ENCODE measurements around the gene CLDN19. TPM values are rescaled to one million over a fixed set of nuclear protein-coding genes. Genes with fewer than 3 reads are reported as not detected.

Gene CLDN19
- total and polyA plus RNA-seq, 12 donors: 0.06 TPM; not detected in 11

DNA sequence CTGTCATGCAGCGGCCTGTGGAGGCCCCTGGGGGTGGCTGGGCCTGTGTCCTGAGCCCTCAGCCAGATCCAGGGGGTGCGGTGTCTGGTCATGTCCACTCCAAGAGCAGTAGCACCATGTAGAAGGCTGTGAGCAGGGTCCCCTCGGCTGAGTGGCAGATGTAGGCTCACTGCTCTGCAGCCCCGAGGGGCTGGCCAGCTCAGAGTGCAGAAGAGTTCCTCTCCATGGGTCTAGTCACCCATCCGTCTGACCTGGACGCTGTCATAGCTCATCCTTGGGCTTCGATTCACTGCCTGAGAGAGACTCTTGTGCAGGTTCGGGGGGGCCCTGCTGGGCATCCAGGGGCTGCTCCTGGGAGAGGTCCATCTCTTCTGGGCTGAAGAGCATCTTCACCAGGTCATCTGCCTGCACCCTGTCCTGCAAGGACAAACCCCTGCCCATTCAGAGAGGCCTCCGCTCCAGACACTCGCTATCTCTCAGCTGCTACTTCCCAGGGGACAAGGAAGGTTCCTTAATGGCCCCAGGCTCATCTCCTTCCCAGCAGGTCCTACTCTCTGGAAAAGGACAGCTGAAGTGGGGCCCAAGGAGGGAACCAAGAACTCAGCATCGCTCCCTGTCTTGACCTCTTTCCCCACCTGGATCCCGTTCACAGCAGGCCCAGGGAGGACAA, 6.5 kb upstream of the CLDN19 start:
- peak in 1 of 8 donors; percentile 6 for ATAC-seq
- 93 to 96% methylated on average over 12 of the region's 12 CpGs for WGBS, 2 donors
- peaks cover 0 to 54% (median 22%) of the 10 kb centered on the region in 9 donors for H3K36me3 ChIP-seq

DNA sequence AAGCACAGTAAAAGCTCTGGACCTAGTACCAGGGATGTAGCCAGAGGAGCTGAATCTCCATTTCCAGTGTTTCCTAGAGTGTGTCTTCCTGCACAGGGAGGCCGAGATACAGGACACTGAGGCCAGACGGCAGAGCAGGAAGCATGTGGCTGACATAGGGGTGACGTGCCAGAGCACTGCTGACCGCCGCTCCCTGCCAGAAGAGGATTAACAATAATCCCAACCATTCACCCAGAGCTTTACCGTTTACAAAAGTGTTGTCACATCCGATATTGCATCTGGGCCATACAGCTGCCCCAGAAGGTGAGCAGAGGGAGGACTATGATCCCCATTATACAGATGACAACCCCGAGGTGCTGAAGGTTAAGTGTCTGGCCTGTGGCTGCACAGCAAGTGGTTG, 5.8 kb upstream of the CLDN19 start:
- intact Hi-C loops (cut with DNase I): loop anchor here (1.0 to 10.0 kb wide), 9 partner anchors 159 to 601 kb away; partner anchors contain the start of gene GUCA2B (in 1 of the 10)
- ATAC-seq: no peak
- TF ChIP-seq, protein P1, sequence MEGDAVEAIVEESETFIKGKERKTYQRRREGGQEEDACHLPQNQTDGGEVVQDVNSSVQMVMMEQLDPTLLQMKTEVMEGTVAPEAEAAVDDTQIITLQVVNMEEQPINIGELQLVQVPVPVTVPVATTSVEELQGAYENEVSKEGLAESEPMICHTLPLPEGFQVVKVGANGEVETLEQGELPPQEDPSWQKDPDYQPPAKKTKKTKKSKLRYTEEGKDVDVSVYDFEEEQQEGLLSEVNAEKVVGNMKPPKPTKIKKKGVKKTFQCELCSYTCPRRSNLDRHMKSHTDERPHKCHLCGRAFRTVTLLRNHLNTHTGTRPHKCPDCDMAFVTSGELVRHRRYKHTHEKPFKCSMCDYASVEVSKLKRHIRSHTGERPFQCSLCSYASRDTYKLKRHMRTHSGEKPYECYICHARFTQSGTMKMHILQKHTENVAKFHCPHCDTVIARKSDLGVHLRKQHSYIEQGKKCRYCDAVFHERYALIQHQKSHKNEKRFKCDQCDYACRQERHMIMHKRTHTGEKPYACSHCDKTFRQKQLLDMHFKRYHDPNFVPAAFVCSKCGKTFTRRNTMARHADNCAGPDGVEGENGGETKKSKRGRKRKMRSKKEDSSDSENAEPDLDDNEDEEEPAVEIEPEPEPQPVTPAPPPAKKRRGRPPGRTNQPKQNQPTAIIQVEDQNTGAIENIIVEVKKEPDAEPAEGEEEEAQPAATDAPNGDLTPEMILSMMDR (IDR thresholded peaks at IDR 0.05): no peak

More for the DNA sequence above, 6.5 kb upstream of the CLDN19 start:
- no peak overlapping the region for H3K4me3 ChIP-seq
- intact Hi-C loops (cut with DNase I): loop anchor here (1.0 to 10.0 kb wide), 9 partner anchors 159 to 602 kb away; partner anchors contain the start of gene GUCA2B (in 1 of the 10)
- no peak overlapping the region for H3K27ac ChIP-seq
- DNase-seq: no peak
- H3K4me1 ChIP-seq: peaks cover 0 to 16% (median 0%) of the 10 kb centered on the region in 9 donors
- no peaks in the 10 kb centered on the region for H3K27me3 ChIP-seq
- no peaks in the 10 kb centered on the region for H3K9me3 ChIP-seq
- TF ChIP-seq, protein P1 (IDR thresholded peaks at IDR 0.05): no peak

DNA sequence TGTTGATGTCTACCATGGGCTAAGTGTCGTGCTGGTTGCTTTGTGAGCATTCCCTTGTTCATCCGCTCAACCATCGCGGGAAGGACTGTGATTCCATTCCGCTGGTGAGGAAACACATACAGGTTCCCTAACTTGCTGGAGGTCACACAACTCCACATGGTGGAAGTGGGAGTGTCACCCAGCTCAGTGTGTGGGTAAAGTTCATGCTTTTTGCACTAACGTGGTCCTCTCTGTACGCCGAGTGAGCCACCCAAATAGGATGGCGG, 4.0 kb upstream of the CLDN19 start:
- H3K27ac ChIP-seq: no peak overlapping the region
- H3K27me3 ChIP-seq: no peaks in the 10 kb centered on the region
- intact Hi-C loops (cut with DNase I): loop anchor here in 3 of 10 donors (10.0 kb wide), 3 partner anchors 399 to 599 kb away; partner anchors contain the start of gene GUCA2B (in 1 of the 3)
- peaks cover 0 to 36% (median 10%) of the 10 kb centered on the region in 9 donors for H3K36me3 ChIP-seq
- no peak overlapping the region for H3K4me3 ChIP-seq
- no peak for DNase-seq
- no peak for ATAC-seq
- TF ChIP-seq, protein P1 (IDR thresholded peaks at IDR 0.05): no peak
- H3K9me3 ChIP-seq: no peaks in the 10 kb centered on the region
- WGBS, 2 donors: 92 to 96% methylated on average over 9 of the region's 9 CpGs
- peaks cover 0 to 10% (median 0%) of the 10 kb centered on the region in 9 donors for H3K4me1 ChIP-seq

More for the DNA sequence above, 5.8 kb upstream of the CLDN19 start:
- peaks cover 0 to 16% (median 0%) of the 10 kb centered on the region in 9 donors for H3K4me1 ChIP-seq
- no peak for DNase-seq
- peaks cover 0 to 53% (median 22%) of the 10 kb centered on the region in 9 donors for H3K36me3 ChIP-seq
- H3K27ac ChIP-seq: no peak overlapping the region
- H3K4me3 ChIP-seq: no peak overlapping the region
- no peaks in the 10 kb centered on the region for H3K9me3 ChIP-seq
- WGBS, 2 donors: 81% methylated on average over 8 of the region's 8 CpGs
- H3K27me3 ChIP-seq: no peaks in the 10 kb centered on the region

DNA sequence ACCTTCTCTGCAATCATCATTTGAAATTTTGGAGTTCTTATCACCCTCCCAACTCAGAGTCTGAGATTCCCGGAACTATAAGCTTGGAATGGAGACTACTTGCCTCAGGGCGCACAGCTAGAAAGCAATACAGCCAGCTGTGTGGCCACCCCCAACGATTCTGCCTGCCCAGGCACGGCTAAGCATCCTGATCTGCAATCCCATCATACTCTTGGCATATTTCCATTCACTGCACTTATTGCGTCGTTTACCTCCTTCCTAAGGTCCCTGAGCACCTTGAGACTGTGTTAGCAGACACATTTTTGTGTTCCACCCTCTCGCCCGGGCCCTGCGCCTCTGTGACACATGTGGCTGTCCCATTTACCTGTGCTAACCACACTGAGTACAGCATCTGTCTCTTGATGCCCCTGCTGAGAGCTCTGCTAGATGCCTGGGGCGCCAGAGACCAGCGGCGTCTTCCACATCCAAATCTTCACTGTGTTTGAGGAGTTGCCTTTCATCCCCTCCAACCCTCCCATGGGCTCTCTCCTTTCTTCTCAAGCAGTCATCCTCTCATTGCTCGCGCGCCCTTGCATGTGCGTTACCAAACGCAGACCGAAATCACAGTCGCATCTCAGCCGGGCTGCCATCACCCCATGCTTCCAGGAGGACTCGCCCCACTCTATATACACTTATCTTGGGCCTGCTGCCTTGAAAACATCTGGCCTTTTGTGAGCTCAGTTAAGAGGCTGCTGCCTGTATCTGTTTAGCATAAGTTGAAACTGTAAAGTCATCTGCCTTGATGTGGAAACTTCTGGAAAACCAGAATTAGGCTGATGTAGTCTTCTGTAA, 3.5 kb upstream of the CLDN19 start:
- no peaks in the 10 kb centered on the region for H3K27me3 ChIP-seq
- no peak for DNase-seq
- TF ChIP-seq, protein P1 (IDR thresholded peaks at IDR 0.05): no peak
- no peaks in the 10 kb centered on the region for H3K9me3 ChIP-seq
- H3K36me3 ChIP-seq: peaks cover 0 to 30% (median 8%) of the 10 kb centered on the region in 9 donors
- intact Hi-C loops (cut with DNase I): loop anchor here in 3 of 10 donors (10.0 kb wide), 3 partner anchors 399 to 599 kb away; partner anchors contain the start of gene GUCA2B (in 1 of the 3)
- no peak overlapping the region for H3K27ac ChIP-seq
- peaks cover 0 to 4% (median 0%) of the 10 kb centered on the region in 9 donors for H3K4me1 ChIP-seq
- ATAC-seq: no peak
- WGBS, 2 donors: 83% methylated on average over 21 of the region's 21 CpGs
- no peak overlapping the region for H3K4me3 ChIP-seq
